ENCODE results near the gene GDPGP1. TPM values are rescaled to one million over a fixed set of nuclear protein-coding genes. Genes with fewer than 3 reads are reported as not detected.
A peak's percentile ranks its signal among the peaks of the same experiment; 100 is the strongest.

Gene GDPGP1
- total and polyA plus RNA-seq, 4 donors, result 2.5 to 8.6 (median 5.1) TPM

GRCh38 chr15:90265271-90266060, 31.5 kb downstream of the GDPGP1 start, which contains the start of gene NGRN:
NGRN (plus strand) TSS chr15:90265672; CDS start chr15:90265713, 41 bp downstream.
- WGBS, result under 1% methylated on average over 59 of the region's 59 CpGs

More at GRCh38 chr15:90265271-90266060, 31.5 kb downstream of the GDPGP1 start, which contains the start of gene NGRN:
- DNase-seq (ENCODE audit: low spot score), result peak; percentile 92
- Histone ChIP-seq H3K27ac (ENCODE audit: low read depth in 1 of 2, low read length in 2 of 2) (peak within 1 kb of the TSS; percentile 96), H3K9me3 (ENCODE audit: control insufficient read depth in 4 of 4, low read length in 3 of 4) (no peaks in the 10 kb centered on the region), H3K27me3 (ENCODE audit: control insufficient read depth in 4 of 4, insufficient read depth in 4 of 4, low read length in 3 of 4) (no peaks in the 10 kb centered on the region), H3K36me3 (ENCODE audit: control insufficient read depth in 4 of 4, insufficient read depth in 3 of 4, low read depth in 1 of 4, low read length in 3 of 4) (peaks cover 0 to 5% (median 0%) of the 10 kb centered on the region in 4 donors), H3K9ac (ENCODE audit: low read depth in 1 of 2, low read length in 2 of 2) (peak within 1 kb of the TSS; percentile 91 to 95), H3K4me1 (ENCODE audit: control insufficient read depth in 4 of 4, insufficient read depth in 4 of 4, low read length in 3 of 4) (peaks cover 5 to 26% (median 22%) of the 10 kb centered on the region in 4 donors), H3K4me3 (ENCODE audit: low read depth in 1 of 3, low read length in 3 of 3) (peak within 1 kb of the TSS; percentile 71 to 95 (median 79))
- TF ChIP-seq FOXA2 (IDR thresholded peaks at IDR 0.05) (no peak), GABPA (IDR thresholded peaks at IDR 0.05 in 1 of 2, conservative IDR thresholded peaks at IDR 0.05 in 1 of 2) (peak; percentile 93 to 97), JUND (IDR thresholded peaks at IDR 0.05) (no peak), RAD21 (IDR thresholded peaks at IDR 0.05) (peak in 1 of 2 donors; percentile 18), RXRA (IDR thresholded peaks at IDR 0.05) (no peak), REST (IDR thresholded peaks at IDR 0.05) (no peak), HNF4G (IDR thresholded peaks at IDR 0.05) (no peak), HNF4A (conservative IDR thresholded peaks at IDR 0.05) (no peak), YY1 (IDR thresholded peaks at IDR 0.05) (peak; percentile 90), EGR1 (IDR thresholded peaks at IDR 0.05; ENCODE audit: low read depth in 2 of 2) (peak; percentile 55 to 78), SP1 (IDR thresholded peaks at IDR 0.05) (peak; percentile 35), NR2F2 (IDR thresholded peaks at IDR 0.05) (peak; percentile 15), TAF1 (conservative IDR thresholded peaks at IDR 0.05) (peak; percentile 62), FOXA1 (IDR thresholded peaks at IDR 0.05) (no peak)
- TF ChIP-seq, protein P1, sequence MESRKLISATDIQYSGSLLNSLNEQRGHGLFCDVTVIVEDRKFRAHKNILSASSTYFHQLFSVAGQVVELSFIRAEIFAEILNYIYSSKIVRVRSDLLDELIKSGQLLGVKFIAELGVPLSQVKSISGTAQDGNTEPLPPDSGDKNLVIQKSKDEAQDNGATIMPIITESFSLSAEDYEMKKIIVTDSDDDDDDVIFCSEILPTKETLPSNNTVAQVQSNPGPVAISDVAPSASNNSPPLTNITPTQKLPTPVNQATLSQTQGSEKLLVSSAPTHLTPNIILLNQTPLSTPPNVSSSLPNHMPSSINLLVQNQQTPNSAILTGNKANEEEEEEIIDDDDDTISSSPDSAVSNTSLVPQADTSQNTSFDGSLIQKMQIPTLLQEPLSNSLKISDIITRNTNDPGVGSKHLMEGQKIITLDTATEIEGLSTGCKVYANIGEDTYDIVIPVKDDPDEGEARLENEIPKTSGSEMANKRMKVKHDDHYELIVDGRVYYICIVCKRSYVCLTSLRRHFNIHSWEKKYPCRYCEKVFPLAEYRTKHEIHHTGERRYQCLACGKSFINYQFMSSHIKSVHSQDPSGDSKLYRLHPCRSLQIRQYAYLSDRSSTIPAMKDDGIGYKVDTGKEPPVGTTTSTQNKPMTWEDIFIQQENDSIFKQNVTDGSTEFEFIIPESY (IDR thresholded peaks at IDR 0.05), result no peak
- TF ChIP-seq, protein P2, sequence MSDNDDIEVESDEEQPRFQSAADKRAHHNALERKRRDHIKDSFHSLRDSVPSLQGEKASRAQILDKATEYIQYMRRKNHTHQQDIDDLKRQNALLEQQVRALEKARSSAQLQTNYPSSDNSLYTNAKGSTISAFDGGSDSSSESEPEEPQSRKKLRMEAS (IDR thresholded peaks at IDR 0.05), result peak; percentile 76
- TF ChIP-seq, protein P3, sequence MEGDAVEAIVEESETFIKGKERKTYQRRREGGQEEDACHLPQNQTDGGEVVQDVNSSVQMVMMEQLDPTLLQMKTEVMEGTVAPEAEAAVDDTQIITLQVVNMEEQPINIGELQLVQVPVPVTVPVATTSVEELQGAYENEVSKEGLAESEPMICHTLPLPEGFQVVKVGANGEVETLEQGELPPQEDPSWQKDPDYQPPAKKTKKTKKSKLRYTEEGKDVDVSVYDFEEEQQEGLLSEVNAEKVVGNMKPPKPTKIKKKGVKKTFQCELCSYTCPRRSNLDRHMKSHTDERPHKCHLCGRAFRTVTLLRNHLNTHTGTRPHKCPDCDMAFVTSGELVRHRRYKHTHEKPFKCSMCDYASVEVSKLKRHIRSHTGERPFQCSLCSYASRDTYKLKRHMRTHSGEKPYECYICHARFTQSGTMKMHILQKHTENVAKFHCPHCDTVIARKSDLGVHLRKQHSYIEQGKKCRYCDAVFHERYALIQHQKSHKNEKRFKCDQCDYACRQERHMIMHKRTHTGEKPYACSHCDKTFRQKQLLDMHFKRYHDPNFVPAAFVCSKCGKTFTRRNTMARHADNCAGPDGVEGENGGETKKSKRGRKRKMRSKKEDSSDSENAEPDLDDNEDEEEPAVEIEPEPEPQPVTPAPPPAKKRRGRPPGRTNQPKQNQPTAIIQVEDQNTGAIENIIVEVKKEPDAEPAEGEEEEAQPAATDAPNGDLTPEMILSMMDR (IDR thresholded peaks at IDR 0.05; ENCODE audit: low read depth, low read length, missing input control), result no peak
- TF ChIP-seq, protein P4, sequence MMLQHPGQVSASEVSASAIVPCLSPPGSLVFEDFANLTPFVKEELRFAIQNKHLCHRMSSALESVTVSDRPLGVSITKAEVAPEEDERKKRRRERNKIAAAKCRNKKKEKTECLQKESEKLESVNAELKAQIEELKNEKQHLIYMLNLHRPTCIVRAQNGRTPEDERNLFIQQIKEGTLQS (IDR thresholded peaks at IDR 0.05), result peak; percentile 25
